Panc1 (cell line): ENCODE data around the gene TPP1.

ENCODE experiments used
- CTCF ChIP-seq: fragments of 450-650 bp; IDR thresholded peaks from 2 replicates; pipeline ENCODE4 v1.5.1; 2017; ENCODE audit warnings: mild to moderate bottlenecking
- POLR2AphosphoS5 ChIP-seq: IDR thresholded peaks from 2 replicates; pipeline ENCODE4 v1.6.1; 2012; ENCODE audit warnings: mild to moderate bottlenecking, low read depth, low read length, moderate library complexity
- REST ChIP-seq, 2 experiments: IDR thresholded peaks; 2 replicates each; pipeline ENCODE4 v1.6.1; 2011 to 2012; ENCODE audit warnings: low read depth in 2 of 2, control low read depth in 1 of 2, low read length in 1 of 2, mild to moderate bottlenecking in 1 of 2, moderate library complexity in 1 of 2; ENCODE audit not compliant: insufficient read depth in 1 of 2
- SIN3A ChIP-seq: IDR thresholded peaks from 2 replicates; pipeline ENCODE4 v1.6.1; 2012; ENCODE audit warnings: low read depth, mild to moderate bottlenecking, low read length, moderate library complexity, borderline replicate concordance; ENCODE audit not compliant: insufficient read depth
- TCF7L2 ChIP-seq: IDR thresholded peaks from 2 replicates; pipeline ENCODE4 v1.6.1; 2011; ENCODE audit warnings: mild to moderate bottlenecking, low read depth, low read length, inconsistent platforms

GRCh38 chr11:6576471-6577373 lies 42.5 kb downstream of the TPP1 start:
- no peak for TF ChIP-seq CTCF
- TF ChIP-seq POLR2AphosphoS5, result no peak
- TF ChIP-seq SIN3A, result no peak
- TF ChIP-seq REST (IDR thresholded peaks at IDR 0.05; ENCODE audit: insufficient read depth in 1 of 2, low read depth in 2 of 2, low read length in 1 of 2), result no peak
- no peak for TF ChIP-seq TCF7L2
